A549 (cell line): Measurements from ENCODE around the gene ADGRL2.

Experiments used
- BCL3 ChIP-seq: fragments of >200 bp; sonication (Bioruptor Twin); formaldehyde crosslinking; IDR thresholded peaks from 3 replicates; pipeline ENCODE4 v1.6.1; 2016
- BHLHE40 ChIP-seq: IDR thresholded peaks from 2 replicates; pipeline ENCODE4 v1.6.1; 2012; ENCODE audit warnings: low read depth, low read length, inconsistent platforms
- CTCF ChIP-seq: fragments of >200 bp; sonication (Bioruptor Twin); formaldehyde crosslinking; IDR thresholded peaks from 3 replicates; pipeline ENCODE4 v1.5.1; 2016
- ELK1 ChIP-seq: fragments of 150-350 bp; IDR thresholded peaks from 2 replicates; pipeline ENCODE4 v1.6.1; 2014; ENCODE audit warnings: low read depth, mild to moderate bottlenecking, low read length
- EP300 ChIP-seq, 2 experiments: fragments of >200 bp; sonication (Bioruptor Twin); formaldehyde crosslinking; IDR thresholded peaks; 2 replicates in 1 of 2; 3 replicates in 1 of 2; pipeline ENCODE4 v1.6.1; 2016 to 2017
- KDM5A ChIP-seq: fragments of 200-600 bp; sonication (generic); IDR thresholded peaks from 2 replicates; pipeline ENCODE4 v1.6.1; 2016; ENCODE audit warnings: antibody characterized with exemption, mild to moderate bottlenecking
- MAZ ChIP-seq: fragments of 150-350 bp; IDR thresholded peaks from 2 replicates; pipeline ENCODE4 v1.6.1; 2014; ENCODE audit warnings: antibody characterized with exemption, low read depth, low read length, borderline replicate concordance
- NR3C1 ChIP-seq: fragments of >200 bp; sonication (Bioruptor Twin); formaldehyde crosslinking; IDR thresholded peaks from 3 replicates; pipeline ENCODE4 v1.6.1; 2017
- PHF8 ChIP-seq: fragments of 200-600 bp; sonication (generic); IDR thresholded peaks from 2 replicates; pipeline ENCODE4 v1.6.1; 2016; ENCODE audit warnings: low read depth, mild to moderate bottlenecking, antibody characterized with exemption, moderate library complexity, borderline replicate concordance
- POLR2A ChIP-seq: IDR thresholded peaks from 2 replicates; pipeline ENCODE4 v1.6.1; 2012; ENCODE audit warnings: mild to moderate bottlenecking, low read length
- REST ChIP-seq: fragments of 200-600 bp; sonication (generic); IDR thresholded peaks from 2 replicates; pipeline ENCODE4 v1.6.1; 2016; ENCODE audit warnings: antibody characterized with exemption, mild to moderate bottlenecking, moderate library complexity
- TP53 ChIP-seq: fragments of 250-450 bp; sonication (Bioruptor Pico); IDR thresholded peaks from 2 replicates; pipeline ENCODE4 v1.5.0; 2021; ENCODE audit warnings: mild to moderate bottlenecking, moderate library complexity

GRCh38 chr1:81989524-81989923 is 188.8 kb downstream of the ADGRL2 start:
- no peak for TF ChIP-seq CTCF
- no peak for TF ChIP-seq KDM5A
- TF ChIP-seq BCL3: no peak
- TF ChIP-seq POLR2A: no peak
- no peak for TF ChIP-seq NR3C1
- TF ChIP-seq EP300 (IDR thresholded peaks at IDR 0.05): no peak
- TF ChIP-seq ELK1: no peak
- no peak for TF ChIP-seq BHLHE40
- no peak for TF ChIP-seq MAZ
- no peak for TF ChIP-seq REST
- no peak for TF ChIP-seq PHF8
- no peak for TF ChIP-seq TP53 (CRISPR knock-in tag)
